Measurements from ENCODE around the gene UPF3A. TPM values are rescaled to one million over a fixed set of nuclear protein-coding genes. Genes with fewer than 3 reads are reported as not detected.

UPF3A gene
- total and polyA plus RNA-seq, 9 of the 15 experiments (the other 6 are each of a cell fraction or from before 2014, with no cell fraction given), result 15.6 to 76.5 (median 40.9) TPM

- TF ChIP-seq BCLAF1 (IDR thresholded peaks at IDR 0.05; ENCODE audit: borderline replicate concordance in 1 of 2, control insufficient read depth in 1 of 2, low read depth in 2 of 2, low read length in 1 of 2) (0 out of 4 replicates have a peak, but pooled peaks of 1 of the 2 experiments have one; percentile 64), E2F6 (IDR thresholded peaks at IDR 0.05; ENCODE audit: borderline replicate concordance in 1 of 2, extremely low read depth in 1 of 2, insufficient read depth in 1 of 2, insufficient read length in 1 of 2, low read depth in 1 of 2, low read length in 1 of 2, poor library complexity in 1 of 2, severe bottlenecking in 1 of 2) (peak; percentile 99 to 100), CREM (IDR thresholded peaks at IDR 0.05; ENCODE audit: low read depth) (peak; percentile 57), ZNF444 (CRISPR knock-in tag; IDR thresholded peaks at IDR 0.05) (no peak), ZNF263 (CRISPR knock-in tag; IDR thresholded peaks at IDR 0.05; ENCODE audit: borderline replicate concordance) (peak; percentile 70), RNF2 (IDR thresholded peaks at IDR 0.05) (peak; percentile 72), HNRNPH1 (optimal IDR thresholded peaks at IDR 0.05; ENCODE audit: low read depth, low read length) (no peak)
- TF ChIP-seq, protein P1, sequence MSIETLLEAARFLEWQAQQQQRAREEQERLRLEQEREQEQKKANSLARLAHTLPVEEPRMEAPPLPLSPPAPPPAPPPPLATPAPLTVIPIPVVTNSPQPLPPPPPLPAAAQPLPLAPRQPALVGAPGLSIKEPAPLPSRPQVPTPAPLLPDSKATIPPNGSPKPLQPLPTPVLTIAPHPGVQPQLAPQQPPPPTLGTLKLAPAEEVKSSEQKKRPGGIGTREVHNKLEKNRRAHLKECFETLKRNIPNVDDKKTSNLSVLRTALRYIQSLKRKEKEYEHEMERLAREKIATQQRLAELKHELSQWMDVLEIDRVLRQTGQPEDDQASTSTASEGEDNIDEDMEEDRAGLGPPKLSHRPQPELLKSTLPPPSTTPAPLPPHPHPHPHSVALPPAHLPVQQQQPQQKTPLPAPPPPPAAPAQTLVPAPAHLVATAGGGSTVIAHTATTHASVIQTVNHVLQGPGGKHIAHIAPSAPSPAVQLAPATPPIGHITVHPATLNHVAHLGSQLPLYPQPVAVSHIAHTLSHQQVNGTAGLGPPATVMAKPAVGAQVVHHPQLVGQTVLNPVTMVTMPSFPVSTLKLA (conservative IDR thresholded peaks at IDR 0.05), result peak; percentile 54 to 63; a peak in 3 of 4 replicates
- TF ChIP-seq, protein P2, sequence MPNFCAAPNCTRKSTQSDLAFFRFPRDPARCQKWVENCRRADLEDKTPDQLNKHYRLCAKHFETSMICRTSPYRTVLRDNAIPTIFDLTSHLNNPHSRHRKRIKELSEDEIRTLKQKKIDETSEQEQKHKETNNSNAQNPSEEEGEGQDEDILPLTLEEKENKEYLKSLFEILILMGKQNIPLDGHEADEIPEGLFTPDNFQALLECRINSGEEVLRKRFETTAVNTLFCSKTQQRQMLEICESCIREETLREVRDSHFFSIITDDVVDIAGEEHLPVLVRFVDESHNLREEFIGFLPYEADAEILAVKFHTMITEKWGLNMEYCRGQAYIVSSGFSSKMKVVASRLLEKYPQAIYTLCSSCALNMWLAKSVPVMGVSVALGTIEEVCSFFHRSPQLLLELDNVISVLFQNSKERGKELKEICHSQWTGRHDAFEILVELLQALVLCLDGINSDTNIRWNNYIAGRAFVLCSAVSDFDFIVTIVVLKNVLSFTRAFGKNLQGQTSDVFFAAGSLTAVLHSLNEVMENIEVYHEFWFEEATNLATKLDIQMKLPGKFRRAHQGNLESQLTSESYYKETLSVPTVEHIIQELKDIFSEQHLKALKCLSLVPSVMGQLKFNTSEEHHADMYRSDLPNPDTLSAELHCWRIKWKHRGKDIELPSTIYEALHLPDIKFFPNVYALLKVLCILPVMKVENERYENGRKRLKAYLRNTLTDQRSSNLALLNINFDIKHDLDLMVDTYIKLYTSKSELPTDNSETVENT (CRISPR knock-in tag; IDR thresholded peaks at IDR 0.05), result 0 out of 2 replicates have a peak, but pooled peaks have one; percentile 29
- TF ChIP-seq, protein P3, sequence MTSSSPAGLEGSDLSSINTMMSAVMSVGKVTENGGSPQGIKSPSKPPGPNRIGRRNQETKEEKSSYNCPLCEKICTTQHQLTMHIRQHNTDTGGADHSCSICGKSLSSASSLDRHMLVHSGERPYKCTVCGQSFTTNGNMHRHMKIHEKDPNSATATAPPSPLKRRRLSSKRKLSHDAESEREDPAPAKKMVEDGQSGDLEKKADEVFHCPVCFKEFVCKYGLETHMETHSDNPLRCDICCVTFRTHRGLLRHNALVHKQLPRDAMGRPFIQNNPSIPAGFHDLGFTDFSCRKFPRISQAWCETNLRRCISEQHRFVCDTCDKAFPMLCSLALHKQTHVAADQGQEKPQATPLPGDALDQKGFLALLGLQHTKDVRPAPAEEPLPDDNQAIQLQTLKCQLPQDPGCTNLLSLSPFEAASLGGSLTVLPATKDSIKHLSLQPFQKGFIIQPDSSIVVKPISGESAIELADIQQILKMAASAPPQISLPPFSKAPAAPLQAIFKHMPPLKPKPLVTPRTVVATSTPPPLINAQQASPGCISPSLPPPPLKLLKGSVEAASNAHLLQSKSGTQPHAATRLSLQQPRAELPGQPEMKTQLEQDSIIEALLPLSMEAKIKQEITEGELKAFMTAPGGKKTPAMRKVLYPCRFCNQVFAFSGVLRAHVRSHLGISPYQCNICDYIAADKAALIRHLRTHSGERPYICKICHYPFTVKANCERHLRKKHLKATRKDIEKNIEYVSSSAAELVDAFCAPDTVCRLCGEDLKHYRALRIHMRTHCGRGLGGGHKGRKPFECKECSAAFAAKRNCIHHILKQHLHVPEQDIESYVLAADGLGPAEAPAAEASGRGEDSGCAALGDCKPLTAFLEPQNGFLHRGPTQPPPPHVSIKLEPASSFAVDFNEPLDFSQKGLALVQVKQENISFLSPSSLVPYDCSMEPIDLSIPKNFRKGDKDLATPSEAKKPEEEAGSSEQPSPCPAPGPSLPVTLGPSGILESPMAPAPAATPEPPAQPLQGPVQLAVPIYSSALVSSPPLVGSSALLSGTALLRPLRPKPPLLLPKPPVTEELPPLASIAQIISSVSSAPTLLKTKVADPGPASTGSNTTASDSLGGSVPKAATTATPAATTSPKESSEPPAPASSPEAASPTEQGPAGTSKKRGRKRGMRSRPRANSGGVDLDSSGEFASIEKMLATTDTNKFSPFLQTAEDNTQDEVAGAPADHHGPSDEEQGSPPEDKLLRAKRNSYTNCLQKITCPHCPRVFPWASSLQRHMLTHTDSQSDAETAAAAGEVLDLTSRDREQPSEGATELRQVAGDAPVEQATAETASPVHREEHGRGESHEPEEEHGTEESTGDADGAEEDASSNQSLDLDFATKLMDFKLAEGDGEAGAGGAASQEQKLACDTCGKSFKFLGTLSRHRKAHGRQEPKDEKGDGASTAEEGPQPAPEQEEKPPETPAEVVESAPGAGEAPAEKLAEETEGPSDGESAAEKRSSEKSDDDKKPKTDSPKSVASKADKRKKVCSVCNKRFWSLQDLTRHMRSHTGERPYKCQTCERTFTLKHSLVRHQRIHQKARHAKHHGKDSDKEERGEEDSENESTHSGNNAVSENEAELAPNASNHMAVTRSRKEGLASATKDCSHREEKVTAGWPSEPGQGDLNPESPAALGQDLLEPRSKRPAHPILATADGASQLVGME (CRISPR knock-in tag; IDR thresholded peaks at IDR 0.05), result 0 out of 2 replicates have a peak, but pooled peaks have one; percentile 23
These were observed 46.6 kb upstream of the UPF3A start, which contains the start of gene CDC16 (continued) for GRCh38 chr13:114234645-114235421.

Data from K562 (cell line).